Measurements from ENCODE around the gene PHACTR4.
"Not testable (repeated sequence)": the region's sequence is repeated elsewhere in the genome, so short reads cannot be mapped to it uniquely, and the experiment has no call there.

PHACTR4 gene

GRCh38 chr1:28369371-28370238, at the start of gene PHACTR4:
PHACTR4 (plus strand) TSS chr1:28369740; CDS start chr1:28407448, 37,708 bp downstream.
- peak; percentile 90 for DNase-seq (ENCODE audit: low read depth)

DNA sequence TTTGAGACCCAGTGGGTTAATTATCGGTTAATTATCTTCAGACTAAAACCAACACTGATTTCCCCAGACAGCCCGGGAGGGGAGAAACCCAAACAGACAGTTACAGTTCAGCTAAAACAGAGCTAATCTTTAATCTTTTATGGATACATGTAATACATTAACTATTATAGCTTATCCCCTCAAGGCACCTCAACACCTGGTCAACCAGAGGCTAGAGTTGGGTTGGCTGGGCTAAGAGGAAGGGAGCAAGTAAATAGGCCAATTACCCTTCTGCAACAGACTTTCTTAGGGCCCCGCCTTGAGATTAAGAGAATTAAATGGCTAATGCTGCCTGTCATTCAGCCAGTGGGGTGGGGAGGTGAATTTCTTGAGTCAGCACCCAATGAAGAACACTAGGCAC, 47.3 kb upstream of the PHACTR4 start:
- DNase-seq (ENCODE audit: low read depth) = no peak

GRCh38 chr1:28323720-28324119, 45.8 kb upstream of the PHACTR4 start:
- DNase-seq (ENCODE audit: low read depth) = no peak

DNA sequence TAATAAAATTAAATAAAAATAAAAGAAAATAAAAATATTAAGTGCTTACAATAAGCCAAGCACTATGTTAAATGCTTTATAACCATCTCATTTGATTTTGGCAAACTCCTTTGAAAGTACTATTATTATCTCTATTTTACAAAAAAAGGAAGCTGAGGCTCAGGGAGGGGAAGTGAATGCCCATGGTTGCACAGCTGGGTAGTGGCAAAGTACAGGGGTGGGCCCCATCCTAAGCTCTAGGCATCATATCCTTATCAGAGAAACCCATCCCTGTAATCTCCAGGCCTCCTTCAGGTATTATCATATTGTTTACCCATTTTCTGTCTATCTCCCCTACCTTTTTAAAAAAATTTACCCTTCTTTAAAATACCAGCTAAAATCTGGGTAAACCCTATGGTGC, 43.0 kb upstream of the PHACTR4 start:
- no peak for DNase-seq (ENCODE audit: low read depth)

DNA sequence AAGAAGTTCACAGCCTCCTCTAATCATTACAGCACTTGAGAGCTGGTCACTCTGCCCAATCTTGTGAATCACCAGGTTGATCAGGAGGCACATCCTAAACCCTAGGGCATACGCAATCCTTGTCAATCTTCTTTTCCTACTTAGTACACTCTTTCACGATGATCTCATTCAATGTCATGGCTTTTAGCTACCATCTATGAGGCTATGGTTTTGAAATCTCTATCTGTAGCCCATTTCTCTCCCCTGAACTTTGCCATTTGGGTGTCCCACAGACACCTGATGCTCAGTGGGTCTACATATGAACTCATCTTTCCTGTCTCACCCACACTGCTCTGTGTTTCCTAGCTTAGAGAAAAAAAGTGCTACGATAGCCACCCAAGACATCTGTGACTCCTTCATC, 42.6 kb upstream of the PHACTR4 start:
- DNase-seq (ENCODE audit: low read depth) = no peak

DNA sequence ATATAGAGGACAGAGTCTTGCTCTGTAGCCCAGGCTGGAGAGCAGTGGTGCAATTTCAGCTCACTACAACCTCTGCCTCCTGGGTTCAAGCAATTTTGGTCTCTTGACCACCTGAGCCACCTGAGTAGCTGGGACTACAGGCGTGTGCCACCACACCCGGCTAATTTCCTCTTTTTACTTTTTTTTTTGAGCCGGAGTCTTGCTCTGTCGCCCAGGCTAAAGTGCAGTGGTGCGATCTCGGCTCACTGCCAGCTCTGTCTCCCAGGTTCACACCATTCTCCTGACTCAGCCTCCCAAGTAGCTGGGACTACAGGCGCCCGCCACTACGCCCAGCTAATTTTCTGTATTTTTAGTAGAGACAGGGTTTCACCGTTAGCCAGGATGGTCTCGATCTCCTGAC, 42.1 kb upstream of the PHACTR4 start:
- DNase-seq (ENCODE audit: low read depth) = not testable (repeated sequence)

GRCh38 chr1:28328228-28328648, 41.3 kb upstream of the PHACTR4 start:
- DNase-seq (ENCODE audit: low read depth) = no peak

DNA sequence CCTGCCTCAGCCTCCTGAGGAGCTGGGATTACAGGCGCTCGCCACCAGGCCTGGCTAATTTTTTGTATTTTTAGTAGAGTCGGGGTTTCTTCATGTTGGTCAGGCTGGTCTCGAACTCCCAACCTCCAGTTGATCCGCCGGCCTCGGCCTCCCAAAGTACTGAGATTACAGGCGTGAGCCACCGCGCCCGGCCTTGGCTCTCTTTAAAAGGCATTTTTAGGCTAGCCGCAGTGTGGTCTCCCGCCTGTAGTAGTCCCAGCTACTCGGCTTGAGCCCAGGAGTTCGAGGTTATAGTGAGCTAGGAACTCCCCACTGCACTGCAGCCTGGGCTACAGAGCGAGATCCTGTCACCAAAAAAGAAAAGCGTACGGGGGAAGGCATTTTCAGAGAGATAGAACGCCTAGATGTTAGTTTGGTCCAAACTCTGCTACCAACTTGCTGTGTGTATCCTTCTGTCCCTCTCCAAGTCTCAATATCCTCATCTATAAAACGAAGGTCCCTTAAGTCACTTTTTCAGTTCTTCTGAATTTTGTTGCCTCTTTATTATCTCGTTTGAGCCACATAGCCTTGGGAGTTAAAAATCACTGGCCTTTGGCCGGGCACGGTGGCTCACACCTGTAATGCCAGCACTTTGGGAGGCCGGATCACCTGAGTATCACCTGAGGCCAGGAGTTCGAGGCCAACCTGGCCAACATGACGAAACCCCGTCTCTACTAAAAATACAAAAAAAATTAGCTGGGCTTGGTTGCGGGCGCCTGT, 40.0 kb upstream of the PHACTR4 start:
- DNase-seq (ENCODE audit: low read depth) = no peak

GRCh38 chr1:28338897-28339296, 30.6 kb upstream of the PHACTR4 start:
- DNase-seq (ENCODE audit: low read depth) = no peak

DNA sequence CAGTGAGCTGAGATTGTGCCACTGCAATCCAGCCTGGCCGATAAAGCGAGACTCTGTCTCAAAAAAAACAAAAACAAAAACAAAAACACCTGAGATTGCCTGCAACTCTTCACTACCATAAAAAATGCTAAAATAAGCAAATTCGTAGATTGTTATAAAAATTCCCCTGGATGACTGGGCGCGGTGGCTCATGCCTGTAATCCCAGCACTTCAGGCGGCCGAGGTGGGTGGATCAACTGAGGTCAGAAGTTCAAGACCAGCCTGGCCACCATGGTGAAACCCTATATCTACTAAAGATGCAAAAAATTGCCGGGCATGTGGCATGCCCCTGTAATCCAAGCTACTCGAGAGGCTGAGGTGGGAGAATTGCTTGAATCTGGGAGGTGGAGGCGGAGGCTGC, 30.0 kb upstream of the PHACTR4 start:
- no peak for DNase-seq (ENCODE audit: low read depth)

DNA sequence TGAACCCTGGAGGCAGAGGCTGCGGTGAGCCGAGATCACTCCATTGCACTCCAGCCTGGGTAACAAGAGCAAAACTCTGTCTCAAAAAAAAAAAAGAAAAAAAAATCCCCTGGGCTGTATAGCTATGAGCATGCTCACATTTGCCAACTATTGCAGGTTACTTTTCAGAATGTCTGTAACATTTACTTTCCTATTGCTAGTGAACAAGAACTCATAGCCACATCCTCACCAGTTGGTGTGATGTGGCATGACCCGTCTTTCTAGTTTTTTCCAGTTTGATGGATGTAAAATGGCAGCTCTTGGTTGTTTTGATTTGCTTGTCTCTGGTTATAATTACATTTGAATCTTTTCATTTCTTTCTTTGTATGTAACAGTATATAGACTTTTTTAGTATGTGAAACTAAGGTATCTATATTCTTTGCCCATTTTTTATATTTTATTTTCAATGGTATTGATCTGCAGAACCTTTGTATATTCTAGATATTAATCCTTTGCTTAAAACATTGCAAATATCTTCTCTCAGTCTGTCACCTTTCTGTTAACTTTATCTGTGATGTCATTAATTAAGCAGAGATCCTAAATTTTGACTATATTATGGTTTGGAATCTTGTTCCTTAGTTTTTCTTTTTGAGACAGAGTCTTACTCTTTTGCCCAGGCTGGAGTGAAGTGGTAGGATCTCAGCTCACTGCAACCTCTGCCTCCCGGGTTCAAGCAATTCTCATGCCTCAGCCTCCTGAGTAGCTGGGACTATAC, 29.1 kb upstream of the PHACTR4 start:
- DNase-seq (ENCODE audit: low read depth) = no peak

DNA sequence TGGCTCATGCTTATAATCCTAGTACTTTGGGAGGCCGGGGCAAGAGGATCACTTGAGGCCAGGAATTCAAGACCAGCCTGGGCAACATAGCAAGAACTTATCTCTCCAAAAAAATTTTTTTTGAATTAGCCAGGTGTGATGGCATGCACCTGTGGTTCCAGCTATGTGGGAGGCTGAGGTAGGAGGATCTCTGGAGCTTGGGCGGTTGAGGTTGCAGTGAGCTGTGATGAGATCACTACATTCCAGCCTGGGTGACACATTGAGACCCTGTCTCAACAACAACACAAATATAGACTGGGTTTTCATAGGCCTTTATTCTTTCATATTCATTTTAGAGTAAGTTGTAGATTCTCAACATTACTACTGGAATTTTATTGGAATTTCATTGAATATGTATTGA, 27.9 kb upstream of the PHACTR4 start:
- no peak for DNase-seq (ENCODE audit: low read depth)

- no peak for DNase-seq (ENCODE audit: low read depth)
Observed at GRCh38 chr1:28343405-28343804, 26.1 kb upstream of the PHACTR4 start.

GRCh38 chr1:28353248-28353810, 16.2 kb upstream of the PHACTR4 start:
- DNase-seq (ENCODE audit: low read depth) = not testable (repeated sequence)

- no peak for DNase-seq (ENCODE audit: low read depth)
Observed at GRCh38 chr1:28354121-28354520, 15.4 kb upstream of the PHACTR4 start.

GRCh38 chr1:28358716-28359115, 10.8 kb upstream of the PHACTR4 start:
- DNase-seq (ENCODE audit: low read depth) = no peak

GRCh38 chr1:28359592-28360239, 9.8 kb upstream of the PHACTR4 start:
- DNase-seq (ENCODE audit: low read depth) = peak; percentile 59

DNA sequence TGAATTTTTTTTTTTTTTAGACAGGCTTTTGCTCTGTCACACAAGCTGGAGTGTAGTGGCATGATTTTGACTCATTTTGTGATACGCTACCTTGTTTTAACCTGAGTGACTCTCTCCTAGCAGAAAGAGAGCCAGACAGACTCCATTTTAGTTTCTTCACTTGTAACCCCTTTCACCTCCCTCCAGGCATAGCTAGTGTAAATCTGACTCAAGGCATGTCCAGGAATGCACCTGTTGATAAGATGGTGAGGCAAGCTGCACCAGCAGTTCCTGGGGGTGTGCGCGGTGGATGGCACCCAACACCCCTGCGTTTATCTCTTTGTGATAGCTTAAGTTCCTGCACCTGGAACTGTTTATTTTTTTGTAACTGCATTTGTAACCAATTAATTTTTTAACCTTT, 4.7 kb upstream of the PHACTR4 start:
- DNase-seq (ENCODE audit: low read depth) = no peak

DNA sequence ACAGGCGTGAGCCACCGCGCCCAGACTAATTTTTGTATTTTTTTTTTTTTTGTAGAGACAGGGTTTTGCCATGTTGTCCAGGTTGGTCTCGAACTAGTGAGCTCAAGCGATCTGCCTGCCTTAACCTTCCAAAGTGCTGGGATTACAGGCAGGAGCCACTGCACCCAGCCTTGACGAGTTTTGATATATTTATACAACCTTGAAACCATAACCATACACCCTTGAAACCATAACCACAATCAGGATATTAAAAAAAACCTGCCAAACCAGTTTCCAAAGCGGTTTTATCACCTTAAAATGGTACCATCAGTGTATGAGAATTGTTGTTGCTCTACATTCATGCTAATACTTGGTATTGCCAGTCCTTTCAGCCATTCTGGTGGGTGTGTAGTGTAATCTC, 3.7 kb upstream of the PHACTR4 start:
- DNase-seq (ENCODE audit: low read depth) = no peak

GRCh38 chr1:28368608-28369007, 932 bp upstream of the PHACTR4 start:
- DNase-seq (ENCODE audit: low read depth) = not testable (repeated sequence)

DNA sequence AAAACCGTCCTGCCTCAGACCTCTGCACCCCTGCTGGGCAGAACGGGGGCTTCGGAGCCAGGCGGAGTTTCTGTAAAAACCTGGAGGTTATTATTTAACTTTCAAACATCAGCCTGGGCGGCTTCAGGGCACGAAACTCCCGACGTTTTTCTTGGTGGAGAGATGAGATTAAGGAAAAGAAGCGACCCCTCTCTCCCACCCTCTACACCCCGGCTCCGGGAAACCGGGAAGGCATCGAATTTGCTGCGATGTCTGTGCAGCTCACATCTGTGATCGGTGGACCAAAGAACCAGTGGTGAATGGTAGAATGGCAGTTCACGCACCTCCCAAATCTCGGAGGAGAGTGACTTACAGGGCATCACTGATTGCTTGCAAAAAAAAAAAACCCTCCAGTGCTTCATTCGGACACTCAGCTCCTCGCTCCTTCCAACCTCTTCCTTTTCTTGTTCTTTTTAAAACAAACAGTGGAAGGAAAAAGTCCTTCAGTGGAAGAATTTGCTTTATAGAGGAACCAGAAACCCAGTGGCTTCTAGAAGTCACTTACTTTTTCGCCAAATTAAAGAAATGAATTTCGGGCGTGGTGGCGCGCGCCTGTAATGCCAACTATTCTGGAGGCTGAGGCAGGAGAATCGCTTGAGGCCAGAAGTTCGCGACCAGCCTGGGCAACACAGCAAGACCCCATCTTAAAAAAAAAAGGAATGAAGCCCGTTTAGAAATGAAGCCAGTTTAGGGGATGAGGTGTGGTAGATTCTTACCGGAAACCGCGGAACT, 884 bp downstream of the PHACTR4 start:
- DNase-seq (ENCODE audit: low read depth) = peak; percentile 30
